ENCODE measurements around the gene MGAT1. TPM values are rescaled to one million over a fixed set of nuclear protein-coding genes. Genes with fewer than 3 reads are reported as not detected.

The MGAT1 gene
- total RNA-seq, 1 experiment from 2014 or later: 53.0 TPM

DNA sequence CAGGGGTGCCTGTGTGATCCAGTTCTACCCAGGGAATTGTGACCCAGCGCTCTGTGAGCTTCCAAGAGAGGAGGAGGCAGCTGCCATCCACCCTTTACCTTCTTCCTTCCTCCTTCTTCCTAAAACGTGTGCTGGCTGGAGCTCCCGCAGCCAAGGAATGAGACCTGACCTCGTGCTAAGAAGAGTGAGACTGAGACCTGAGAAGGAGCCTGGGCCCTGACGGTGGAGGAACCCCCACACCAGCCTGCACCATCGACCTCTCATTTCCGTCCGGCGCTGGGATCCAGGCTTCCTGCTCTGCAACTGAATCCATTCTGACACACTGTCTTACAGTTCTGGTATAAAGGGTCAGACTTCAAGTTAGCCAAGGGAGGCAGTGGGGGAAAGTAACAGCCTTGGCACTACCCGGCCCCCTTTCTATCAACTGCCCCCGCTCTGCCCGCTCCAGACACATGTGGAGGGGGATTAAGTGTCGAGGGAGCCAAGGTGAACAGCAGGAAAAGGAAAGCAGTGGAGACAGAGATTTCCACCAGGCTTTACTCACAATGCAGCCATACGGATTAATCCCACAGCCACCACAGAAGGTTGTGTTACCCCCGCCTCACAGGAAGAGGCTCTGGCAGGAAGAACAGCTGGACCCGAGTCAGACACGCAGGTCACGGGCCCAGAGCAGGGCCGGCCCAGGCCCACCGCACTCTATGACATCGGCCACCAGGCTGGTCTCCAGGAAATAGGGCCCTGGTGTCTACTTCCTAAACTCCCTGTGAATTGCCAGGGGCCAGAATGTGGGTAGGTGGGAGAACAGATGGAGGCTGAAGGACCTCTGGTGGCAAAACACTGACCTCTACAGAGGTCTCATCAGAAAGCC, 15.8 kb downstream of the MGAT1 start:
- H4K20me1 ChIP-seq (ENCODE audit: insufficient read depth): no peaks in the 10 kb centered on the region
- no peaks in the 10 kb centered on the region for H3K9me2 ChIP-seq (ENCODE audit: insufficient read depth)
- peaks cover 9 to 10% of the 10 kb centered on the region in 2 experiments; a peak in 3 of 4 replicates for H3K4me1 ChIP-seq (ENCODE audit: control insufficient read depth in 1 of 2, insufficient read depth in 2 of 2, low read length in 2 of 2)
- H3K36me3 ChIP-seq (ENCODE audit: control insufficient read depth in 1 of 2, insufficient read depth in 2 of 2, low read length in 2 of 2): no peaks in the 10 kb centered on the region; a peak in 1 of 4 replicates
- POLR2A ChIA-PET: interaction anchor here (1.3 kb wide), 1 partner anchor 15 kb away, joined by 4 read pairs; the partner anchor contains the start of gene MGAT1
- peaks cover 5% of the 10 kb centered on the region; the same call in 1 of the 2 replicates for H3K79me2 ChIP-seq (ENCODE audit: insufficient read depth, low read length)
- H3K4me2 ChIP-seq (ENCODE audit: low read length): no peak overlapping the region
- intact Hi-C loops (cut with micrococcal nuclease): loop anchor here (10.0 kb wide), 1 partner anchor 288 kb away; no protein-coding TSS in a partner anchor
- ATAC-seq (no peak), DNase-seq (ENCODE audit: low read depth, low spot score) (no peak)
- CTCF ChIA-PET: no interaction called here
- no peaks in the 10 kb centered on the region for H3K9me3 ChIP-seq (ENCODE audit: control insufficient read depth in 1 of 2, insufficient read depth in 1 of 2, low read depth in 1 of 2, low read length in 2 of 2)
- TF ChIP-seq POLR2AphosphoS5 (IDR thresholded peaks at IDR 0.05; ENCODE audit: low read depth, low read length) (no peak), EZH2 (IDR thresholded peaks at IDR 0.05) (no peak)
- TF ChIP-seq, protein P1, sequence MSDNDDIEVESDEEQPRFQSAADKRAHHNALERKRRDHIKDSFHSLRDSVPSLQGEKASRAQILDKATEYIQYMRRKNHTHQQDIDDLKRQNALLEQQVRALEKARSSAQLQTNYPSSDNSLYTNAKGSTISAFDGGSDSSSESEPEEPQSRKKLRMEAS (IDR thresholded peaks at IDR 0.05): no peak
- TF ChIP-seq, protein P2, sequence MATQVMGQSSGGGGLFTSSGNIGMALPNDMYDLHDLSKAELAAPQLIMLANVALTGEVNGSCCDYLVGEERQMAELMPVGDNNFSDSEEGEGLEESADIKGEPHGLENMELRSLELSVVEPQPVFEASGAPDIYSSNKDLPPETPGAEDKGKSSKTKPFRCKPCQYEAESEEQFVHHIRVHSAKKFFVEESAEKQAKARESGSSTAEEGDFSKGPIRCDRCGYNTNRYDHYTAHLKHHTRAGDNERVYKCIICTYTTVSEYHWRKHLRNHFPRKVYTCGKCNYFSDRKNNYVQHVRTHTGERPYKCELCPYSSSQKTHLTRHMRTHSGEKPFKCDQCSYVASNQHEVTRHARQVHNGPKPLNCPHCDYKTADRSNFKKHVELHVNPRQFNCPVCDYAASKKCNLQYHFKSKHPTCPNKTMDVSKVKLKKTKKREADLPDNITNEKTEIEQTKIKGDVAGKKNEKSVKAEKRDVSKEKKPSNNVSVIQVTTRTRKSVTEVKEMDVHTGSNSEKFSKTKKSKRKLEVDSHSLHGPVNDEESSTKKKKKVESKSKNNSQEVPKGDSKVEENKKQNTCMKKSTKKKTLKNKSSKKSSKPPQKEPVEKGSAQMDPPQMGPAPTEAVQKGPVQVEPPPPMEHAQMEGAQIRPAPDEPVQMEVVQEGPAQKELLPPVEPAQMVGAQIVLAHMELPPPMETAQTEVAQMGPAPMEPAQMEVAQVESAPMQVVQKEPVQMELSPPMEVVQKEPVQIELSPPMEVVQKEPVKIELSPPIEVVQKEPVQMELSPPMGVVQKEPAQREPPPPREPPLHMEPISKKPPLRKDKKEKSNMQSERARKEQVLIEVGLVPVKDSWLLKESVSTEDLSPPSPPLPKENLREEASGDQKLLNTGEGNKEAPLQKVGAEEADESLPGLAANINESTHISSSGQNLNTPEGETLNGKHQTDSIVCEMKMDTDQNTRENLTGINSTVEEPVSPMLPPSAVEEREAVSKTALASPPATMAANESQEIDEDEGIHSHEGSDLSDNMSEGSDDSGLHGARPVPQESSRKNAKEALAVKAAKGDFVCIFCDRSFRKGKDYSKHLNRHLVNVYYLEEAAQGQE (IDR thresholded peaks at IDR 0.05; ENCODE audit: low read depth): no peak
- TF ChIP-seq, protein P3, sequence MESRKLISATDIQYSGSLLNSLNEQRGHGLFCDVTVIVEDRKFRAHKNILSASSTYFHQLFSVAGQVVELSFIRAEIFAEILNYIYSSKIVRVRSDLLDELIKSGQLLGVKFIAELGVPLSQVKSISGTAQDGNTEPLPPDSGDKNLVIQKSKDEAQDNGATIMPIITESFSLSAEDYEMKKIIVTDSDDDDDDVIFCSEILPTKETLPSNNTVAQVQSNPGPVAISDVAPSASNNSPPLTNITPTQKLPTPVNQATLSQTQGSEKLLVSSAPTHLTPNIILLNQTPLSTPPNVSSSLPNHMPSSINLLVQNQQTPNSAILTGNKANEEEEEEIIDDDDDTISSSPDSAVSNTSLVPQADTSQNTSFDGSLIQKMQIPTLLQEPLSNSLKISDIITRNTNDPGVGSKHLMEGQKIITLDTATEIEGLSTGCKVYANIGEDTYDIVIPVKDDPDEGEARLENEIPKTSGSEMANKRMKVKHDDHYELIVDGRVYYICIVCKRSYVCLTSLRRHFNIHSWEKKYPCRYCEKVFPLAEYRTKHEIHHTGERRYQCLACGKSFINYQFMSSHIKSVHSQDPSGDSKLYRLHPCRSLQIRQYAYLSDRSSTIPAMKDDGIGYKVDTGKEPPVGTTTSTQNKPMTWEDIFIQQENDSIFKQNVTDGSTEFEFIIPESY (IDR thresholded peaks at IDR 0.05; ENCODE audit: extremely low read depth, insufficient replicate concordance, low read length): no peak
- H3K27me3 ChIP-seq (ENCODE audit: insufficient read depth, low read length): no peaks in the 10 kb centered on the region
- H3K27ac ChIP-seq (ENCODE audit: low read depth, low read length): no peak overlapping the region
- H3K9ac ChIP-seq (ENCODE audit: low read length): no peak overlapping the region
- H3K4me3 ChIP-seq (replicated peaks in 1 of 2; ENCODE audit: low read depth in 1 of 2, low read length in 2 of 2): no peak overlapping the region
- RAD21 ChIA-PET (ENCODE audit: low non-redundant PET in 1 of 2, low total read pairs in 2 of 2, uncharacterized antibody in 2 of 2, unreplicated experiment in 2 of 2): no interaction called here
- no TSS peak for BruUV-seq (replicated peaks)
- no peak overlapping the region for H2AFZ ChIP-seq (ENCODE audit: low read depth, low read length, poor library complexity, severe bottlenecking)
